HG03060 (cell line): Measurements from ENCODE around the gene JARID2.

Source experiments
- ATAC-seq: cut with Tn5 transposase; IDR thresholded peaks from one replicate; pipeline ENCODE4 v1.9.1; 2021; ENCODE audit warnings: low read depth, moderate number of reproducible peaks; ENCODE audit not compliant: unreplicated experiment

JARID2 gene

GRCh38 chr6:15389765-15390723 is 144.2 kb downstream of the JARID2 start:
- no peak for ATAC-seq

- no peak for ATAC-seq
Measured at GRCh38 chr6:15391500-15391899, 145.6 kb downstream of the JARID2 start.

GRCh38 chr6:15392182-15392581 is 146.3 kb downstream of the JARID2 start:
- ATAC-seq, result no peak

GRCh38 chr6:15393605-15394004 is 147.7 kb downstream of the JARID2 start:
- no peak for ATAC-seq

GRCh38 chr6:15395087-15395486 is 149.2 kb downstream of the JARID2 start:
- no peak for ATAC-seq

GRCh38 chr6:15396808-15397207 is 150.9 kb downstream of the JARID2 start:
- ATAC-seq, result no peak

GRCh38 chr6:15398633-15399275 is 152.9 kb downstream of the JARID2 start:
- ATAC-seq, result no peak

GRCh38 chr6:15399641-15400470 is 154.0 kb downstream of the JARID2 start:
- no peak for ATAC-seq

GRCh38 chr6:15400572-15401004 is 154.7 kb downstream of the JARID2 start:
- ATAC-seq, result no peak

- ATAC-seq, result no peak
Measured at GRCh38 chr6:15401120-15401519, 155.3 kb downstream of the JARID2 start.

GRCh38 chr6:15401769-15402250 is 155.9 kb downstream of the JARID2 start:
- no peak for ATAC-seq

GRCh38 chr6:15402406-15403045 is 156.7 kb downstream of the JARID2 start:
- ATAC-seq, result no peak

- no peak for ATAC-seq
Measured at GRCh38 chr6:15403094-15403755, 157.4 kb downstream of the JARID2 start.

- ATAC-seq, result no peak
Measured at GRCh38 chr6:15404685-15404980, 158.8 kb downstream of the JARID2 start.

GRCh38 chr6:15405129-15406068 is 159.5 kb downstream of the JARID2 start:
- no peak for ATAC-seq

GRCh38 chr6:15406452-15406851 is 160.6 kb downstream of the JARID2 start:
- ATAC-seq, result no peak

GRCh38 chr6:15408008-15408407 is 162.1 kb downstream of the JARID2 start:
- no peak for ATAC-seq

GRCh38 chr6:15408758-15409157 is 162.9 kb downstream of the JARID2 start:
- no peak for ATAC-seq
